K562 (cell line): ENCODE measurements around the gene ERAP2. TPM values are rescaled to one million over a fixed set of nuclear protein-coding genes. Genes with fewer than 3 reads are reported as not detected.
A peak's percentile ranks its signal among the peaks of the same experiment; 100 is the strongest.

ENCODE experiments used
- CREB1 ChIP-seq, 2 experiments: sonication (generic) in 1 of 2; formaldehyde crosslinking in 1 of 2; IDR thresholded peaks; 2 replicates each; pipeline versions ENCODE4 v1.6.1 to v1.8.0; 2012 to 2022; ENCODE audit warnings: inconsistent platforms in 1 of 2, mild to moderate bottlenecking in 1 of 2, missing genetic modification reagents in 1 of 2, moderate library complexity in 1 of 2
- E2F1 ChIP-seq: sonication (generic); formaldehyde crosslinking; IDR thresholded peaks from 2 replicates; pipeline ENCODE4 v1.8.1; 2023; ENCODE audit warnings: mild to moderate bottlenecking, missing genetic modification reagents, moderate library complexity
- FOXM1 ChIP-seq, 2 experiments: fragments of 450-650 bp in 1 of 2; sonication (generic) in 1 of 2; formaldehyde crosslinking in 1 of 2; IDR thresholded peaks; 2 replicates each; pipeline versions ENCODE4 v1.6.1 to v1.9.0; 2017 to 2022; ENCODE audit warnings: low read depth in 2 of 2, mild to moderate bottlenecking in 2 of 2, missing genetic modification reagents in 1 of 2, moderate library complexity in 1 of 2
- HDAC2 ChIP-seq: fragments of 450-650 bp; IDR thresholded peaks from 2 replicates; pipeline ENCODE4 v1.6.1; 2016; ENCODE audit warnings: mild to moderate bottlenecking
- HDGF ChIP-seq: fragments of 450-650 bp; IDR thresholded peaks from 2 replicates; pipeline ENCODE4 v1.6.1; 2016
- MBD1 ChIP-seq: fragments of 250-450 bp; sonication (Bioruptor Pico); IDR thresholded peaks from 2 replicates; pipeline ENCODE4 v1.8.0; 2022; ENCODE audit warnings: inconsistent platforms
- MCM7 ChIP-seq, 2 experiments: fragments of 450-650 bp; IDR thresholded peaks; 2 replicates each; pipeline ENCODE4 v1.6.1; 2016 to 2018
- NFE2L1 ChIP-seq: fragments of 450-650 bp; IDR thresholded peaks from 2 replicates; pipeline ENCODE4 v1.6.1; 2016; ENCODE audit warnings: missing genetic modification characterization, low read depth, mild to moderate bottlenecking, missing compliant biosample characterization, moderate library complexity, borderline replicate concordance
- NONO ChIP-seq, 2 experiments: fragments of 200-400 bp in 1 of 2; fragments of 450-650 bp in 1 of 2; formaldehyde crosslinking in 1 of 2; IDR thresholded peaks; 2 replicates each; pipeline ENCODE4 v1.6.1; 2017; ENCODE audit warnings: low read depth in 2 of 2, mild to moderate bottlenecking in 2 of 2, moderate library complexity in 2 of 2, low read length in 1 of 2
- SRSF7 ChIP-seq: fragments of 200-400 bp; formaldehyde crosslinking; optimal IDR thresholded peaks from 2 replicates; pipeline ENCODE3; 2017; ENCODE audit warnings: mild to moderate bottlenecking, low read depth, low read length
- TCF15 ChIP-seq: fragments of 250-450 bp; sonication (Bioruptor Pico); IDR thresholded peaks from 2 replicates; pipeline ENCODE4 v1.8.0; 2022; ENCODE audit warnings: moderate library complexity, mild to moderate bottlenecking, inconsistent platforms
- ZBTB40 ChIP-seq, 2 experiments: fragments of 450-650 bp in 1 of 2; sonication (generic) in 1 of 2; formaldehyde crosslinking in 1 of 2; IDR thresholded peaks; 2 replicates each; pipeline versions ENCODE4 v1.7.1 to v1.9.0; 2016 to 2022; ENCODE audit warnings: inconsistent platforms in 1 of 2, mild to moderate bottlenecking in 1 of 2, missing genetic modification reagents in 1 of 2
- ZC3H8 ChIP-seq: fragments of 450-650 bp; IDR thresholded peaks from 2 replicates; pipeline ENCODE4 v1.6.1; 2017
- ZNF436 ChIP-seq: fragments of 250-450, 450-650 bp; sonication (Bioruptor Pico); formaldehyde crosslinking; IDR thresholded peaks from 2 replicates; pipeline ENCODE4 v1.7.0; 2020; ENCODE audit warnings: mild to moderate bottlenecking
- ZNF445 ChIP-seq: fragments of 250-450 bp; sonication (Bioruptor Pico); IDR thresholded peaks from 2 replicates; pipeline ENCODE4 v1.4.0; 2020; ENCODE audit warnings: low read depth, mild to moderate bottlenecking, moderate library complexity
- ZNF79 ChIP-seq: fragments of 250-450 bp; sonication (Bioruptor Pico); IDR thresholded peaks from 2 replicates; pipeline ENCODE4 v1.4.0; 2020; ENCODE audit warnings: low read depth, mild to moderate bottlenecking, moderate library complexity
- polyA plus RNA-seq, 8 experiments: library from polyadenylated mRNA; depleted of rRNA in 4 of 8; stranded (reverse) in 5 of 8; unstranded in 3 of 8; fragments of >200 nt; fragmentation: Nextera tagmentation in 2 of 8; fragmentation: Illumina TruSeq in 1 of 8; extraction: Ambion mirVana in 2 of 8; extraction: Trizol in 1 of 8; gene quantifications; 2 replicates each; pipeline versions ENCODE4 v1.2.1 to v1.2.3, GENCODE V29; 2011 to 2014; ENCODE audit warnings: inconsistent platforms in 1 of 8, missing spikeins in 1 of 8
- total RNA-seq, 7 experiments: library from RNA; depleted of rRNA in 6 of 7; stranded (reverse); fragments of >200 nt in 6 of 7; fragmentation: Illumina TruSeq in 2 of 7; extraction: Trizol in 2 of 7; gene quantifications; 2 replicates each; pipeline versions ENCODE4 v1.2.1 to v1.2.3, GENCODE V29; 2011 to 2021; ENCODE audit warnings: low replicate concordance in 1 of 7

The ERAP2 gene
- total and polyA plus RNA-seq, 9 of the 15 experiments (the other 6 are each of a cell fraction or from before 2014, with no cell fraction given), result 0.93 to 4.0 (median 2.1) TPM

DNA sequence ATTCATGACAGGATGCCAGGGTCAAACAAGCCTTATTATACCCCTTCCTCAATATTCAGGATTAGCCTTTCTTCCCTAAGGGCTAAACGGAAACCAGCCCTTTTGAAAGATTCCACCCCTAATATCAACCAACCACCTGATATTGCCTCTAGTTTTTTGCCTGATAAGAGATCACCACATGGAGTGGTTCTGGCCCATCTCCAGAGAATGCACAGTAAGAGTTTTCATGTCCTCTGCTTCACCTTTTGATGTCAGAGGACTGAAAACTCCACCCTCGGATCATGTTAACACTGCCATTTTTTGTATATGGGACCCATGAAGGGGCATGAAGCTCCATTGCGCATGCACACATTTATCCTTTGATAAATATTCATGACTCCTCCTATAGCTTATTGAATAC lies 53.8 kb downstream of the ERAP2 start (continued):
- TF ChIP-seq ZBTB40 (IDR thresholded peaks at IDR 0.05) (no peak), ZBTB40 (CRISPR knock-in tag; IDR thresholded peaks at IDR 0.05) (no peak), ZNF79 (no peak), CREB1 (IDR thresholded peaks at IDR 0.05) (peak; percentile 40; the same call in 1 of the 2 replicates), CREB1 (CRISPR knock-in tag; IDR thresholded peaks at IDR 0.05) (no peak), ZNF436 (CRISPR knock-in tag) (no peak), MBD1 (CRISPR knock-in tag) (no peak), NONO (IDR thresholded peaks at IDR 0.05; ENCODE audit: low read depth in 2 of 2, low read length in 1 of 2) (no peak), MCM7 (IDR thresholded peaks at IDR 0.05) (no peak), NFE2L1 (tag) (no peak), SRSF7 (no peak), HDAC2 (peak; percentile 78; the same call in 1 of the 2 replicates), HDGF (no peak), FOXM1 (IDR thresholded peaks at IDR 0.05; ENCODE audit: low read depth) (peak; percentile 93), FOXM1 (CRISPR knock-in tag; IDR thresholded peaks at IDR 0.05; ENCODE audit: low read depth) (no peak), TCF15 (CRISPR knock-in tag) (no peak), ZC3H8 (no peak), ZNF445 (no peak), E2F1 (CRISPR knock-in tag) (no peak)
